GM18519 (cell line): ENCODE results near the gene RFNG.

Experiments
- ATAC-seq: cut with Tn5 transposase; IDR thresholded peaks from one replicate; pipeline ENCODE4 v1.9.1; 2021; ENCODE audit warnings: mild to moderate bottlenecking, moderate library complexity; ENCODE audit not compliant: unreplicated experiment, low FRiP score

Gene RFNG

DNA sequence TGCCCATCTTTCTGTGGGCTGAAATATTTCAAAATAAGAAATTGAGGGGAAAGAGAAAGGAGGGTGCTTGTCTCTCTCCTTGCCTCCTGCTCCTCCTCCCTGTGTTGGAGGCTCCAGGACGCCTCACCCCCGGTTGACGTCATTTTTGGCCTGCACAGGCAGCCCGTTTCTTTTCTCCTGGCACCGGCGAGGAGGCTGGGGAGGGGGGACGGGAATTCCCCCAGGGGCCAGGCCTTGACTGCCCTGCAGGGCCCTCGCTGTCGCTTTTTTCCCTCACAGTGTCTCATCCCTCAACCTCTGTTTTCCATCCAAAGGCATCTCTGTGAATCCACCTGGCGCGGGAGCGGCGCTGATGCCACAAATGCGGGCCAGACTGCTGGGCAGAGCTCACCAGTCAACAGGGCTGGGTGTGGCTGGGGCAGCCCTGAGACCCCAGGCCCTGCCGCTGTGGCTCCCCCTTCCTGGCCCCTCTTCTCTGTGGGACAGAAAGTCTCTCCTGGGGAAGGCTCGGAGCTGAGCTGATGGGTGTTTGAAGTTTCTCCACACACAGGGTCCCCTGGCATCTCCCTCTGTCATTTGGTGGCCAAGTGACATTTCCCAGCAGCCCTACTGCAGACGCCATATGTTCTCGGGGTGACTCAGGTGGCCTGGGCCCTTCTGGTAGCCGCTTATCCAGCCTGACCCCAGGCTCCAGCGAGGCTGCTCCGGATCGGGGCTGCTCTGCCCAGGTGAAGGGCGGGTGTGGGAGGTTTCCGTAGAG is 45.0 kb downstream of the RFNG start:
- no peak for ATAC-seq

DNA sequence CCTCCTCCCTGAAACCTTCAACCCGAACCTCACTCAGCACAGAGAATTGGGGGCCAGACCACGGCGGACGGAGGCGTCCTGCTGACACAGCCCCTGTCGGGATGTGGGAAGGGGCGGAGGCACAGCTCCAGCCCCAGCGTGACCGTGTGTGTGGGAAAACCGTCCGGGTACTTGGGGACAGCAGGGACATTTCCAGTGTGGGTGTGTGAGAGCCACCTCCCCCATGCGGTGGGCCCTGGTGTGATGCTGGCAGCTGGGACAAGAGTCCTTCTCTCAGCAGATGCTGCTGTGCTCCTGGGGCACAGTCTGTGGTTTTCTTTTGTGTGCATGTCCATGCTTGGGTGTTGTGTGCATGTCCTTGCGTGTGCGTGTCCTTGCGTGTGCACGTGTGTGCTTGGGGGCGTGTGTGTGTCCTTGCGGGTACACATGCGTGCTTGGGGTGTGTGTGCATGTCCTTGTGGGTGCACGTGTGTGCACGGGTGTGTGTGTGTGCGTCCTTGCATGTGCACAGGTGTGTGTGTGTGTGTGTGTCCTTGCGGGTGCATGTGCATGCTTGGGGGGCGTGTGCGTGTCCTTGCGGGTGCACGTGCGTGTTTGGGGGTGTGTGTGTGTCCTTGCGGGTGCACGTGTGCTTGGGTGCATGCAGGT is 45.8 kb downstream of the RFNG start:
- no peak for ATAC-seq

DNA sequence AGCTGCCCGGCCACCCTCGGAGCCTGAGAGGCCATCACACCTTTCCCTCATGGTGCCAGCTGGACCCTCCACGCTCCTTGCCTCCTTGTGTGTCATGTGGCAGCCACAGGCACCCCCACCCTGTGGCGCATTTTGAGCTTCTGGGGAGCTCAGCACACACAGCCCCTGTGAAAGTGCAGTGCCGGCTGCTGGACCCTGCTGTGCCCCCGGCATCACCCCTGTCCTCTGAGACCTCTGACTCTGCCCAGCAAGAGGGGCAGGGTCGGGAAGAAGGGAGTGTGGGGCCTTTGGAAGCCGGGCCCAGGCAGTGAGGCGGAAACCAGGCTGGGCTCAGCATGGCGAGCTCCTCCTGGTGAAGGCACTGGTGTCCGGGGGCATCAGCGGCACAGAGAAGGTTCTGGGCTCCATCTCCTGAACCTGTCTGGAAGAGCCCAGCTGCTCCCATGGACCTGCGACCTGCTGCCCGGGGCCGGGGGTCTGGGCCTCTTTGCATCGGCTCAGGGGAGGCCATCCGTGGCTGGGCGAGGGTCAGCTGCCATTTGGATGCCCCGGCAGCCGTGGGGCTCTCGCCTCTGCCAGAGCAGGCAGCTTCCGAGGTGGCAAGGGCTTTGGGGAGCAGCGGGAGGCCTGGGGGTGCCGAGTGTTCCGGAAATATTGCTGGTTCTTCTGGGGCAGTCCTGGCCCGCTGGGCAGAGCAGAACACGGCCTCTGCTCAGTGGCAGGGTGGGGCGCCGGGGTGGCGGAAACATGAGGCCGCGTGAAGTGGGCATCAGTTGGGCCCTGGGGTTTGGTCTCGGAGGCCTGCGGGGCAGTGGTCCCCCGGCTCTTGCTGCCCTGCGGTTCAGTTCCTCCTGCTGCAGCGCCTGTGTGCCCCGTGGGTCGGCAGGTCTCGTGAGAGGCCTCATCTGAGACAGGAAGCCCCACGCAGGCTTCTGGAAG is 46.8 kb downstream of the RFNG start:
- ATAC-seq, result no peak

DNA sequence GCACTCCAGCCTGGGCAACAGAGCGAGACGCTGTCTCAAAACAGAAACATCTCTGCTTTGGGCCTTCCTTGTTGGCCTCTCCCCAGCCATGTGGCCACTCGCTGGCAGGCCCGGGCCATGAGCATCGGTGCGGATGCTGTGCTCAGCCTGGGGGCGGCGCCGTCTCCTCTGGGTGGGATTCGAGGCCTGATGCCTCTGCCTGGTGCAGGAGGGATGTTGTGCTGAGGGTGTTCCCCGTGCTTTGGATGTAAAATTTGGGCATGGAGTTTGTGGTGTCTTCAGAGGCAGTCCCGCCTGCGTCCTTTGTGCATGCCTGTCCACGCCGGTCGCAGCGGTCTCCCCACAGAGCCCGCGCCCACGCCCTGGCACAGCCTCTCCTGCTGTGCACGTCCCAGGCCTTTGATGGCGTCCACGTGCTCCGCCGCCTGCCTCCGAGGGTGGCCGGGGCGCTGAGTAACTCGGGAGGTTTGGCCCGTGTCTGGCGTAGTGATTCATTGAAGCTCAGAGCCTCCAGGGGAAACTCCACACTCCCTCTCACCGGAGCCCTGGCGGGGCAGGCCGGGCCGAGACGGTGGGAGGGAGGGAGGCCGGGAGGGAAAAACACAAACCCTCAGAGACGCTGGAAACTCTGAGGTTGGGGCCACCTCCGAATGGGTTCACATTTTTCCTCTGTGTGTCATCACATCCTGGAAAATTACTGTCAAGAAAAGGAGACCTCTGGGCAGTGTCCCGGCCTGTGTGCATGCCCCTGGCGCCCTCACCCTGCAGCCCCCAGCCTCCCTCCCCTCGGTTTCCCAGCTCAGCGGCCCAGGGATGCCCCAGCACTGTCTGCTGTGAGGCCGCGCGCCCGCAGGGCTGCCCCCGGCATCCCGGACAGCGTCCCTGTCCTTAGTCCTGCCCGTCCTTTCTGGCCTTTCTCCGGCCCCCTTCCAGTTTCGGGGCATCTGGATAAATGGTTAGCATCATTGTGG is 47.9 kb downstream of the RFNG start:
- ATAC-seq, result no peak

DNA sequence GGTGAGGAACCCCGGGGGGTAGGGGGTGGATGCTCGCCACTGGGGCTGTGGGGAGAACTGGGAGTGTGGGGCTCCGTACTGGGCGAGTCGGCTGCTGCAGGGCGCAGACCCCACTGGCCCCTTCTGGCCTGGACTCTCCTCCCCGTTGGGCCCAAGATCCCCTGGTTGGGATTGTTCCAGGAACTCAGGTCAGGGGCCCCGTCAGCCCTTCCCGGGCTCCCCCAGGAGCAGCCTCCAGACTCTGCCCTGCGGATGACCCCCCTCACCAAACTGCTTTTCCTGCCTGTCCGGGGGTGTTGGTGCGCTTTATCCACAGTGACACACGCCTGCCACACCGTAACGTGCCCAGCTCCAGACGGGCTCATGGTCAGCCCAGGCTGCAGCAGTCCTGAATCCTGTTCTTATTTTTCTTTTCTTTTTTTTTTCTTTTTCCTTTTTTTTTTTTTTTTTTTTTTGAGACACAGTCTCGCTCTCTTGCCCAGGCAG is 50.0 kb downstream of the RFNG start:
- no peak for ATAC-seq

DNA sequence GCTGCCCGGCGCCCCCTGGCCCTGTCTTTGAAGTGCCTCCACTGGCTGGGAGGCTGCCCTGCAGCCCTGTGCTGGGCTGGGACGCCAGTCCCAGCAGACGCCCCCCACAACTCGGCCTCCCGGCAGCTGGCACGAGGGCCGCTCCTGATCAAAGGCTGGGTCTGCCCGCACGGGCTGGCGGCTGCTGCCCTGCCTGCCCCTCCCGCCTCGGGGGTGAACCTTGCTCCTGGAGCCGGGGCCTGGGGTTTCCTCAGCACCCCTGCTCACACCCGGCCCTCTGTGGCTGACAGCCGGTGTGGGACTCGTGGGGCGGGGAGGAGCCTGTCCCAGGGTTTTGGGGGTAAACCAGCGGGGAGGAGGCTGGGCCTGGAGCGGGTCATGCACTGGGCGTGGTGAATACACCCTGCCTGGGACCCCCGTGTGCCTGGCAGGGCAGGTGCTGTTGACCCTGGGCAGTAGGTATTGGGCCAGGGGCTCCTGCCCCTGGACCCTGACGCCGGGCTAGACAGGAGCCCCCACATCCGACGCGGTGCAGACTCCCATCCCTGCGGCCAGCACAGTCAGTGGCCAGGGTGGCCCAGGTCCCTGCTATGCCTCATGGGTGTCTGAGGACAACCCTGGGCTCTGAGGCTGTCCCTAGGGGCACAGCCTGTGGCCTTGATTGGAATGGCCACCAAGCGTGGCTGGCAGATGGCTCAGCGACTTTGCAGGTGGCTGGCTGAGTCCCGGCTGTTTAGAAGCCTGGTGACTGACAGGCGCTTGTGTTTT is 50.6 kb downstream of the RFNG start:
- no peak for ATAC-seq

DNA sequence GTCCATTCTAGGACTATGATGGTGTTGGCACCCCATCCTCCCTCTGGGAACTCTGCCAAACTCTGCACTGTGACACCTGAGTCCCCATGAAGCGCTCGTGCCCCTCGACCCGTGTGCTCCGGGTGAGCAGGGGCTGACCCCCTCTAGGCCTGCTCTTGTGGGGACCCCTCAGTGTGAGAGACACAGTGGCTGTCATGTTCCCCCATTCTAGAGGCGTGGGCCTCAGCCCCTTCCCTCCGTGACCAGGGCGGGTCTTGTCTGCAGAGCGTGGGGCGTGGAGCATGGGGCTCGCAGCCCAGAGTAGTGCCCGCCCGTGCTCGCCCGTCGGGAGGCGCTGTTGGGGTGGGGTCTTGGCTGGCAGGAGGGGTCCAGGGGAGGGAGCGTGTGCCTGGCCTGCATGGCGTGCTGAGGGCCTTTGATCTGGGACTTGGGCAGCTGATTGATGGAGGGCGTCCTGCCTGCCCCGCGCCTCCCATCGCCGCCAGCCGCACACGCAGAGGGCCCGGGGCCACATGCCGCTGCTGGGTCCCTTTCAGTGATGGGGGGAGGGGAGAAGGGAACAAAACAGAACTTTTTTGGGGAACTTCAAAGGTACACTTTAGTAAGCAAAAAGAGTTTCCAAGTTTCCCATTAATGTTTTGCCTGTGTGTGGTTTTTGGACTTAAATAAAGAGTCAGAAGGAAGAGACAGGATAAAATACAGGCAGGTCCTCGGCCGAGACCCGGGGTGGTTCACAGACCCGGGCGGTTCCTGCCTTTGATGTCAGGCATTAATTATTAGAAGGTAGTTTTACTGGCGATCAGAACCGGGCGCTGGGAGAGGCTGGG is 51.4 kb downstream of the RFNG start:
- ATAC-seq, result no peak

DNA sequence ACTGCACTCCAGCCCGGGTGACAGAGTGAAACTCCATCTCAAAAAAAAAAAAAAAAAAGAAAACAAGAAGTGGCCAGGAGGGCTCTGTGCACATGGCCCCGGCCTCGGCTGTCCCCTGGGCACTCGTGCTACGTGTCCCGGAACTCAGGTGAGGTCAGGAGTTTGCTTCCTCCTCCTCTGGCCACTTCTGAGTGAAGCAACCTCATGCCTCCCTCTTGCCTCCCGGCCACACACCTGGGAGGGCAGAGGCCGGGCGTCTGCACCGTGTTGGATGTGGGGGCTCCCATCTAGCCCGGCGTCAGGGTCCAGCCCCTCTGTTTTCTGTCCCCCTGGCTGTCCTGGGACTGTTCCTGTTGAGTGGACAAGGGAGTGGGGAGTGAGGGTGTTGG is 52.0 kb downstream of the RFNG start:
- no peak for ATAC-seq

DNA sequence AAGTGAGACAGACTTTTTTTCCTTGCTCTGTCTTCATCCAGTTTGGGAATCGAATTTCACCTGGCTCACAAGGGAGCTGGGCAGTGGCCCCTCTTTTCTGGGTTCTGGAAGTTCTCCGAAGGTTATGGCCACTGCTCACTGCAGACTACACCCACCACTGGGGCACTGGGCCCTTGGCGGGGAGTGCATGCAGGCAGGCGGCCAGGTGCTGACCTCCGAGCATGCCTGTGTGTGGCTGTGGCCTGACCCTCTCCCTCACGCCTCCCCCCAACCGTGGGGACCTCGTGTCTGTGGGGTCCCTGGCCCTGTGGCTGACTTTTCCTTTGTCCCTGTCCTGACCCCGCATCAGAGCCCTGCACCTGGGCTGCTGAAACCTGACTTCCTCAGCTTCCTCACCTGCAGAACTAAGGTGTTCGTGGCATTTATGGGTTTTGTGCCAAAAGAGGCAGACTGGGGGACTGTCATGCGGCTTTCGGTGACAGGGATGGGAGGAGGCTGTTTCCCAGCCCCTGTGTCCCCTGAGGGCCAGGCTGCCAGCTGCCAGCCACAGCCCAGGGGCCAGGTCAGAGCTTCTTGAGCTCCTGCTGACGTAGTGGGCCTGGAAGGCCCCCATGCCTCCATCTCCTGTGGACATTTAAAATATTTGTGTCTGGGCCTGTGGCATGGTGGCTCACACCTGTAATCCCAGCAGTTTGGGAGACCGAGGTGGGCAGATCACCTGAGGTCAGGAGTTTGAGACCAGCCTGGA is 52.7 kb downstream of the RFNG start:
- no peak for ATAC-seq

DNA sequence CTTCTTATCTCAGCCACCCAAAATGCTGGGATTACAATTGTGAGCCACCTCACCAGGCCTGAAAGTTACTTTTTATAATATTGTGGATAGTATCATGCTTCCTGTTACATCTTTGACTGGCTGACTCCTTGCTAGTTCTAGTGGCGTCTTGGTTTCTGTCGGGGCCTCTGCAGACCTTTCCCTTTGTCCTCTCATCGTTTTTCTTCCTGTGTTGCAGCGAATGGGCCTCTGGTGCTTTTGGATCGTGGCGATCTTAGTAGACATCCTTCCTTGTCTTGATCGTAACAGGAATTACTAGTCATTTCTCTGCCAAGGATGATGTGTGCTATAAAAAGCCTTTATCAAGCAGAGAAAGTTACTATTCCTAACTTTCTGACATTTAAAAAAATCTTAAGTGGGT is 53.4 kb downstream of the RFNG start:
- ATAC-seq, result no peak
